Activated CD4-positive, alpha-beta T cell treated with anti-CD3 and anti-CD28 coated beads for 4 hours (primary cell): ENCODE data around the gene PRDX4.
"Not testable (repeated sequence)": the region's sequence is repeated elsewhere in the genome, so short reads cannot be mapped to it uniquely, and the experiment has no call there.

Experiments used
- DNase-seq, 2 donors: peaks; one replicate each; pipeline ENCODE4 v3.0.0-alpha.2; 2020

PRDX4 gene

GRCh38 chrX:23676486-23676885 is 9.2 kb downstream of the PRDX4 start:
- not testable (repeated sequence) for DNase-seq

- no peak for DNase-seq
These were observed 24.9 kb downstream of the PRDX4 start for GRCh38 chrX:23692166-23692565.

DNA sequence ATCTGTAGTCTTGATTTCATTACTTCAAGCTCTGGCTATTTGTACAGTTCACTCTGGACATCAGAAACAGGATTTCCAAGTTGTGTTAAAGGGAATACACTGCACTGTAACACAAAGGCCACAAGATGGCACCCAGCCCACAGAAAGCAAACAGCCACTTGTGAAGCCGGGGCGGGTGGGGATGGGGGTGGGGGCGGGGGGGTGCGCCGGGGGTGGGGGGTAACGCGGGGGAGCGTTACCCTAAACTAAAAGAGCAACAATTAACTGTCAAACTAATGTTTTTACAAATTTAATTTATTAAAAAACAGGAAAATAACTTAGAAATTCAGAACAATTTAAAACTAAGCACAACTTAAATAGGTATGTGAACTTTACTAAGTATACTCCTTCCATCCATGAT is 27.3 kb downstream of the PRDX4 start:
- DNase-seq: peak; percentile 22 to 32

- DNase-seq: peak in 1 of 2 donors; percentile 26
These were observed 32.4 kb downstream of the PRDX4 start for GRCh38 chrX:23699636-23700194.

GRCh38 chrX:23704673-23705206 is 37.4 kb downstream of the PRDX4 start:
- DNase-seq: no peak

- no peak for DNase-seq
These were observed 37.9 kb downstream of the PRDX4 start for GRCh38 chrX:23705235-23705634.

GRCh38 chrX:23720117-23720677 is 52.9 kb downstream of the PRDX4 start:
- no peak for DNase-seq

DNA sequence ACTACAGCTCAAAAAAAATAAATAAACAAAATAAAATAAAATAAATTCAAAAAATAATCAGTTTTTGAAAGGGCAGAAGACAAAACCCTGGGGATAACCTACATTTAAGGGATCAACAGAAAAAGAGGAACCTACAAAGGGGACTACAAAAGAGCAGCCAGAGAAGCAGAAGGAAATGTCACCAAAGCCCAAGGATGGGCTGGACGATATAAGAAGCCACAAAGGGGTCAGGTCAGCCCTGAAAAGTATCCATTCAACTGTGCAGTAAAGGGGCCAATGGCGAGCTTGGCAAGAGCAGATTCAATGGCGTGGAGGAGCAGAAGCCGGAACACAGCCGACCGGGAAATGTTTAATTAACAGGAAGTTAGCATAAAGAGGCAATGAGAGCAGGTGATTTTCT is 58.9 kb downstream of the PRDX4 start:
- no peak for DNase-seq

DNA sequence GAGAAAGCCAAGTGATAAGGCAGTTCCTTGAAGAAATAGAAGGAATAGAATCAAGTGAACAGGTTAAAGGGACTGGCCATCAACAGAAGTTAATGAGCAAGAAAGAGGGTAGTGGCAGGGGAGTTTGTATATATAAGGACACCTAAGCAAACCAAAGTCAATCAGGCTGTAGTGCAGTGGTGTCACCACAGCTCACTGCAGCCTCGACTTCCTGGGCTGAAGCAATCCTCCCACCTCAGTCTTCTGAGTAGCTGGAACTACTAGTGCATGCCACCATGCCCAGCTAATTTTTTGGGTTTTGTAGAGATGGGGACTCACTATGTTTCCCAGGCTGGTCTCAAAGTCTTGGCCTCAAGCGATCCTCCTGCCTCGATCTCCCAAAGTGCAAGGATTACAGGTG is 59.9 kb downstream of the PRDX4 start:
- no peak for DNase-seq

GRCh38 chrX:23729214-23729613 is 61.9 kb downstream of the PRDX4 start:
- no peak for DNase-seq

DNA sequence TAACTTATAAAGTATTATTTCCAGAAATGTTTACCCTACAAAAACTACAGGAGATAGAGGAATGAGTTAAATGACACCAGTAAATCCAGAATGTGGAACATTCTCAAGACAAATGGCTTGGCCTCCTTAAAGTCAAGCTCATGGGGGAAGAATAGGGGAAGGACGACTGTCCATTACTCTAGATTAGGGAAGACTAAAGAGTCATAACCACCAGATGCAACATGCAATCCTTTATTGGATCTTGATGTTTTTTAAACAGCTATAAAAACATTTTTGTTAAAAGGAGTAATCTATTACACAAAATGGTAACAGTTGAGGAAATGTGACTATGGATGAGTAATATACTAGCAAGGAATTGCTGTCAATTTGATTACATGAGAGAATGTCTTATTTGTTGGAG is 64.7 kb downstream of the PRDX4 start:
- no peak for DNase-seq

GRCh38 chrX:23732704-23733103 is 65.4 kb downstream of the PRDX4 start:
- DNase-seq: no peak
